Stimulated activated CD4-positive, alpha-beta T cell treated with anti-CD3 and anti-CD28 coated beads, Interleukin-12 subunit alpha, Interleukin-12 subunit beta, amount 100 ng/mL, for 48 hours (primary cell): ENCODE data around the gene TMEM132A.
"Not testable (repeated sequence)": the region's sequence is repeated elsewhere in the genome, so short reads cannot be mapped to it uniquely, and the experiment has no call there.

ENCODE experiments used
- DNase-seq, 3 donors: peaks; one replicate each; pipeline ENCODE4 v3.0.0-alpha.2; 2020; ENCODE audit warnings: low read depth in 2 of 3, low spot score in 1 of 3

Gene TMEM132A

DNA sequence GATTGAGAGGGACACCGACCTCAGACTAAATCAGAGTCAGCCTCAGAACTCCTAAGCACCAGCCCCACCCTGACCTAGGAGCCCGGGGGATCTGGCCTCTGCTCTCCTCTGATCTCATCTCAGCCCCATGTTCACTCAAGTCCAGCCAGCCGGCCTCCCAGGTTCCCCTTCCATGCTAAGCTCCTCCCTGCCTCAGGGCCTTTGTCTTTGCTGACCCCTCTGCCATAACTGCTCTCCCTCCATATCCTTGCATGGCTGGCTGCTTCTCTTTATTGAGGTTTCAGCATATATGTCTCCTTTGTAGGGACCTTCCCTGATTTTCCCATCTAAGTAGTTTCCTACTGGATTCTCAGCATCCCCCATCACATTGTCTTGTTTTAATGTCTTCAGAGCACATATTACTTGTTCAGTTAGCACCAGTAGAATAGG, 28.5 kb downstream of the TMEM132A start:
- DNase-seq, result no peak

DNA sequence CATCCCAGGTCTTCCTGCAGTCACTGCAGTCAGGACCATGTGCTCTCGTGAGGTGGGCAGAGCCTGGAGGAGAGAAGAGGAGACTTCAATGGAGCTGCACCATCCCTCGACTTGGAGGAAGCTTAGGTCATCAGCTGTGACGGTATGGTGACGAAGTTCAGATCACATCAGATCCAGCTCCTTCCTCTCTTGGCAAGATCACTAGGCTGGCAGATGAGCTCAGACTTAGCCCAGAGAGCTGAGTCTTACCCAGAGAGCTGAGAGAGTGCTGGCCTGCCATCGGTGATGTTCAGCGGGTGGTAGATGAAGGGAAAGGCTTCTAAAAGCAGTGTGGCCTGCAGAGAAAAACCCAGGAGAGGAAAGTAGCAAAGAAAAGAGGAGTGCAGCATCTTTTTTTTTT, 29.5 kb downstream of the TMEM132A start:
- DNase-seq, result no peak

DNA sequence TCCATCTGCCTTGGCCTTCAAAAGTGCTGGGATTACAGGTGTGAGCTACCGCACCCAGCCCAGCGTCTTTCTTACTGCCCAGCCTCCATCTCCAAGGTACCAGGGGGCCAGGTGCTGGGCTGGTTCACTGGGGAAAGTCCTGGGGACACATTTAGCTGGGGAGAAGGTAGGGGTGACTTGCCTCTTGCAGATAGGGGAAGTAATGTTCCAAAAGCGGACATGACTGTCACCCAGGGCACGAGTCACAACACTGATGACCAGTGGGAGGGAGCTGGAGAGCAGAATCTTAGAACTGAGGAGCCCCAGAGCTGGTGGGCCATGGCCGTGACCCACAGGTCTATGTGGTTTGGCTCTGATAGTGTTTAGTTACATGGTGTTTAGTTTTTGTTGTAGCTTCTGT, 30.2 kb downstream of the TMEM132A start:
- no peak for DNase-seq

DNA sequence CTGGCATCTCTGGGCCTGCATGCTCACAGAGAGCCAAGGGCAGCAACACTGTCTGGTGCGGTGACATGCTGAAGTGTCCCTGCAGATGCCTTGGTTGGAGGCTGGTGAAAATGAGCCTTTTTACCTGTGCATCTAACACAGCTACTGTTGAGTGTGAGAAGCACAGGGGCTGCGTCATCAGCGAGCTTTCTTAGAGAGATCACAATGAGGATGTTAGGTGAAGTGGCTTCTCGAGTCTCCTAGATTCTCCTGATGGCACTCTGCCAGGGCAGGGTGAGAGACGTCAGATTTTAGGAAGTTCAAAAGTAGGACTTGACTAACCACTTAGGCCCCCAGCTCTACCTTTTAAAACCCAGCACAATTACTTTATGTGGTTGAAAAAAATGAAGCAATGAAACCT, 31.3 kb downstream of the TMEM132A start:
- DNase-seq, result no peak

DNA sequence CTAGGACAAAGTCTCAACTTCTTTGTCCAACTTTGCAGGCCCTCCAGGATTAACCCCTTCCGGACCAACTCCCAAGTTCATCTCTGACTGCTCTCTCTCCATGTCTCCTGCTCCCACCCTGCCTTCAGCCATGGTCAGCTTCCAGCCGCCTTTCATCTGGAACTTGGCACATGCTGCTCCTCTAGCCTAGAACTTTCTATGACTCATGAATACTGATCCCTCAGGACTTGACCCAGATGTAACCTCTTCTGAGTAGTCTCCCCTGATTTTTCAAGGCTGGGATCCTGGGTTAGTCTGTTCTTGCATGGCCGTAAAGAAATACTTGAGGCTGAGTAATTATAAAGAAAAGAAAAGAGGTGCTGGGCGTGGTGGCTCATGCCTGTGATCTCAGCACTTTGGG, 32.9 kb downstream of the TMEM132A start:
- no peak for DNase-seq

DNA sequence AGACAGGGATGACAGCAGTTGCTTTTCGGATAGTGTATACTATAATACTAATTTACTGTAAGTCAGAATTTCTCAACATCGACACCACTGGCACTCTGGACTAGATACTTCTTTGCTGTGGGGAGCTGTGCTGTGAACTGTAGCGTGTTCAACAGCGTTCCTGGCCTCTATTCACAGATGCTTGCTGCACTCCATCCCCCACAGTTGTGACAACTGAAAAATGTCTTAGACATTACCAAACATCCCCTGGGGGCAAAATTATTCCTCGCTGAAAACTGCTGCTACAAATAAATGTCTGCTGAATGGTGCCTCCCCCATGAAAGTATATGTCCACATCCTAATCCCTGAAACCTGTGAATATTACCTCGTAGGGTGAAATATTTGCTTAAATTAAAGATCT, 35.2 kb downstream of the TMEM132A start:
- no peak for DNase-seq

DNA sequence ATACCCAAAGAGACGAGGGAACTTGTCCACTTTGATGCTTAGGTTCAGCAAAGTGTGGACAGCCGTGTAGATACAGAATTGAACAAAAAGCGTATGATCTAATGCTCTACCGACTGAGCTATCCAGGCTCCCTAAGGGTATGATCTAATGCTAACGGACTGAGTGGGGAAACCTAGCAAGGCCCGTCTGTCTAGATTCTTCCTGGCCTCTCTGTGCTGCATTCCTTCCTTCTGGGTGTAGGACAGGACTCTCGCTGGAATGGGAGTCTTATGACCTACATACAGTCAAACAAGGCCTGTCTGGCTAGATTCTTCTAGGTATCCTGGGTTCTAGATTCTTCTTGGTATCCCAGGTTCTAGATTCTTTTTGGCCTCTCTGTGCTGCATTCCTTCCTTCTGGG, 36.1 kb downstream of the TMEM132A start:
- DNase-seq, result no peak

DNA sequence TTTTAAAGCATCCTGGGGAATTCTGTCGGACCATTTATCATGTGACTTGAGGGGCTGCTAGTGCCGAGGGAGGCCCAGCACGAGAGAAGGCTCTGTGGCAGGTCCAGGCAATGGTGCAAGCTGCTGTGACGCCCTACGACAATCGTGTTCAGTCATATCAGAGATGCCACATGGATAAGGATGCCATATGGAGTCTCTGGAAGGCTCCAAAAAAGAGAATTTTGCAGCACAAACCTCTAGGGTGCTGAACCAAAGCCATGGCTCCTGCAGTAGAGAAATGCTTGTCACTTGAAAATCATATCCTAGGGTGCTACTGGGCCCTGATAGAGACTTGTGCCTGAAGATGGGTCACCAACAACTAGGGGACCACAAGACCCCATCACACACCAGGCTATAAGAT, 40.5 kb downstream of the TMEM132A start:
- DNase-seq, result no peak

DNA sequence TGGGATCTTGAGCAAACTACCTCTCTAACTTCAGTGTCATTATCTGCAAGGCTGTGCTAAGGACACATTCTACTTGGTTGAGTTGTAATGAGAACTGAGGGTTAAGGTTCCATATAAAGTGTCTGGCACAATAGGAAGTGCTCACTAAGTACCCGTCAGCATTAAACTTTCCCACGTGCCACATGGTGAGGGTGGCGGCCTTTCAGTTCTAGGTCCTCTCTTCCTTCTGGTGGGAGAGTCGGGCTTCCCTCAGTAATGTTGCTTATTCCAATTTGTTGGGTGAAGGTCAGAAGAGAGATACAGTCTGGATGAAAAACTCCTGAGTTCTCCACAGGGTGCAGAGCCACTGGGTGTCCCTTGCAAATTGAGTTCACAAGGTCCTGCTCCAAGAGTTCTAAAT, 42.6 kb downstream of the TMEM132A start:
- no peak for DNase-seq

DNA sequence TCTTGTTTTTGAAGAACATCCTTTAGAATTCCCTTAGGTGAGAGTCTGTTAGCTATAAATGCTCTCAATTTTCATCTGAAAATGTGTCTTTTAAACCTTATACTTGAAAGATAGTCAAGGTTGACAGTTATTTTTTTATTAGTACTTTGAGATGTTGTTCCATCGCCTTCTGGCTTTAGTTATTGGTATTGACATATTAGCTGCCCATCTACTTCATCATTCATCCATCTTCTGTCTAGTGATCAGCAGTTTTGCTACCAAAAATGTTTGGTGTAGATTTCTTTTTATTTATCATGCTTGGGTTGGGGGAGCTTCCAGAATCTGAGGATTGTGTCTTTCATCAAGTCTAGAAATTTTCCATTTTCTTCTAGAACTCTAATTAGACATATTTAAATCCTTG, 44.0 kb downstream of the TMEM132A start:
- no peak for DNase-seq

DNA sequence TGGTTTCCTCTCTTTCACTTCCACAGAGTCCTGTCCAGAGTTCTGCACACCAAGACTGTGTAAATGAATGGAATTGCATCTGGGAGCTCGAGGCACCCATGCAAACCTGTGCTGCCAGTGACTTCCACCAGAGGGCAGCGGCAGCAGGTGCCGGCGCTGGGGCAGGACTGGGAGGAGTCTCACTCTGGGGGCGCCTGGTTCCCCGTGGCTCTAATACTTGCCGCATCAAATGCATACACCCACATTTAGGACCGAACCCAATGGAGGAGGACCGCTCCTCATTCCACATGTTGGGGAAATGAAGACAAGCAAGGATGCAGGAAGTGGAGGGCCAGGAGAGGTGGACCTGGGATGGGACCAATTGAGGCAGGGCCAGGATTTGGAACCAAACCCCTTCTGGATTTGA, 46.1 kb downstream of the TMEM132A start:
- DNase-seq, result peak in 2 of 3 donors; percentile 77 to 84

DNA sequence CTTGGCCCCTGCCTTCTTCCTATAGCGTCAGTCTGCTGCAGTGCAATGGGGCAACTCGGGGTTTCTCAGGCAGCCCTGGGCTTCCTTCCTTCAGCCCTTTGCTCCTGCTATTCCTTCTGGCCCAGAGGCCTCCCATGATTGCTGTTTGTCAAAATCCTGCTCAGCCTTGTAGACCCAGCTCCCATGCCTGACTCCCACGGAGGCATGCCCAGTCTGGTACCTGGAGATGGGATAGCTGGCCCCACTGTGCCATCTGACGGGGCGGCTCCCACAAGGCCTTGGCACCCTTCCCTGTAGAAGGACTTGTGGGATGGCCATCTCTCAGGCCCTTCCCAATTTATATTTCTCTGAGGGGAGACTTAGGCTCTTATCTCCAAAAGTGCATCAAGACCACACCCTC, 46.6 kb downstream of the TMEM132A start:
- DNase-seq, result no peak

DNA sequence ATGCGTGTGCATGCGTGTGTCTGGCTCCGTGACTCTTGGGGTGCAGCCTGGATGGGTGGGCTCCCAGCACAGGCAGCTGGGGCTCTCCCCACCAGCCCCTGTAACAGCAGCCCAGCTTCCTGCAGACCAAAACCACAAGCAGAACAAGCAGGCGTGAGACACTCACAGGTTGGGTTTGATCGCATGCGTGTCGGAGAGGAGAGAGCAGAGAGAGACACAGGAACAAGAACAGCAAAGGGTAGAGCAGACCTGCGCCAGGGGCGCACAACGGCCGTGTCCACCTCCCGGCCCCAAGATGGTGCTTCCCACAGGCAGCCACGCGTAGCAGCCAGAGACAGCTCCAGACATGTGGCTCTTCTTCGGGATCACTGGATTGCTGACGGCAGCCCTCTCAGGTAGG, 47.3 kb downstream of the TMEM132A start, which contains the start of gene CD6:
TSS of gene CD6 (plus strand) at position 161 of the 400 bp plus-strand sequence. CDS start at position 347, 186 bp downstream.
- no peak for DNase-seq

DNA sequence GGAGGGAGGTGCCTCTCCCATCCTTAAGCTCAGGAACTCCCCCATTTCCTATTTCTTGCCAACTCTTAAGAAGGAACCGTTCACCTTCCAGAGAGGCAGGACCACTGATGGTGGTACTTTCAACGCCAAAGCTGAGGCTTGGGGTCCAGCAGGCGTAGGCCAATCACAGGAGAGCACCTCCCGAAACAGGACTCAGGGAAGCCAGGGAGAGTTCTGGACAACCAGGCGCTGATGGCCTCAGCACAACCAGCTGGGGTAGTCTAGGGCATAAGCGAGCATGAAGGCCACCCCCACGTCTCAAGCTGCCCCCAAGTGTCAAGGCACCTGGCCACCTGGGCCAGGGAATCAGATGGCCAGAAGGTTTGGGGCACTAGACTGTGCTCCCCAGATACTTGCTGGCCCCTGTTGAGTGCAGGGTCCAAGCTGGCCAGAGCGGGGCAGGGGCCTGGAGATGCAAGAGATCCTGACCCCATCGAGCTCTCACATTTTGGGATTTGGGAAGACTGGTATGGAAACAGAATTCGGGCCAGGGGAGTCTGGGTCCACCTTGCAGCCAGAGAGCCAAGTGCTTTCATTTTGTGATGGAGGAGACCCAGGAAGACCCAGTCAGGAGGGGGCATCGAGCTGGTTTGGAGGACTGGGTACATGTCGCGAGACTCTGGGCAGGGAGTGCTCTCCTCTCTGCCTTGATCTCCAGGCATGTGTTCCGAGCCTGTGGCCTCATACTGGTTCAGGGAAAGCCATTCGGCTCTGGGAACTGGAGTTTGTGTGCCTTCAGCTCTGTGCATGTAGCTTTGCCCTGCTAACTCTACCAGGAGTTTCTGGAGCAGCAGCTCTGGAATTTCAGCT, 48.1 kb downstream of the TMEM132A start:
- DNase-seq, result no peak

DNA sequence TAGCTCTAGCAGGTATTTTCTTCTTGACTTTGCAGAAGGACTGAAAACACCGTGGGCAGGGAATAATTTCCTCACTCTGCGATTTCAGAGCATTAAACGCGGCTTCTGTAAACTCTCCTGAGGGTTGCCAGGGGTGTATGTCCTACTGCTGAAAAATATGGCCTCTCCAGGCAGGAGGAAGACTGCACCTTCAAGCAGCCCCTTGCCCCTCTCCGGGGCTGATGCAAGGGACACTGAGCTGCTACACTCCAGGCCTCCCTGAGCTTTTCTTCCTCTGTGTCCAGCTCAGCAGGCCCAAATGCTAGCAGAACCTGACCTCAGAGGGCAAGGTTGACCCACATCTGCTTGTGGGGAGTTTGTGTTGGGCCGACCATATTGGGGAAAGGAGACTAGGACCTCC, 49.4 kb downstream of the TMEM132A start:
- no peak for DNase-seq

DNA sequence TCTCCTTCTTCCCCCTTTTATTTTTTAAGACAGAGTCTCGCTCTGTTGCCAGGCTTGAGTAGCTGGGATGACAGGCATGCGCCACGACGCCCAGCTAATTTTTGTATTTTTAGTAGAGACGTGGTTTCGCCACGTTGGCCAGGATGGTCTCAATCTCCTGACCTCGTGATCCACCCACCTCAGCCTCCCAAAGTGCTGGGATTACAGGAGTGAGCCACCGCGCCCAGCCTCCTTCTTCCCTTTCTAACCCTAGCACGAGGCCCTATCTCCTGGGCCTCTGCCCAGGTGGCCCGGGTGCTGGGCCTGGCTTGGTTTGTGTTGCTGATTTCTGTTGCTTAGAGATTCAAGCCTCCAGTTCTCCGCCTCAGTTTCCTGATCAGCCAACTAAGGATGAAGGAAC, 50.1 kb downstream of the TMEM132A start:
- DNase-seq, result not testable (repeated sequence)

DNA sequence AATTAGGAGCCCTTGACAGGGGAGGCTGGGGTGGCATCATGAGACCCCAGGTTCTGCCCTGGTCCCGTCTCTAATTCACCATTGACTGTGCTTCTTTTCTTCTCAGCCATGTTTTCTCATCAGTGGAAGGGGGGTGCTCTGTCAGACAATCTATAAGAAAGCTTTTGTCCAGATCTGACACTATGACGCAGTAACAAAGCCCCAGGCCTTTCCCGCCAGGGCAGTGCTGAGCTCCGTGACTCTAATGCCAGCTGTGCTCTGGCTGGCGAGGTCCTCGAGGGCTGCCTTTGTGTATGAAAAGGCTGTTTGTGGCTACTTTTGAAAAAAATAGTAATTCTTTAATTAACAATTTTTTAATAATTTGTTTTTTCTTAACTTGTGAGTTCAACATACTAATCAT, 50.5 kb downstream of the TMEM132A start:
- no peak for DNase-seq

DNA sequence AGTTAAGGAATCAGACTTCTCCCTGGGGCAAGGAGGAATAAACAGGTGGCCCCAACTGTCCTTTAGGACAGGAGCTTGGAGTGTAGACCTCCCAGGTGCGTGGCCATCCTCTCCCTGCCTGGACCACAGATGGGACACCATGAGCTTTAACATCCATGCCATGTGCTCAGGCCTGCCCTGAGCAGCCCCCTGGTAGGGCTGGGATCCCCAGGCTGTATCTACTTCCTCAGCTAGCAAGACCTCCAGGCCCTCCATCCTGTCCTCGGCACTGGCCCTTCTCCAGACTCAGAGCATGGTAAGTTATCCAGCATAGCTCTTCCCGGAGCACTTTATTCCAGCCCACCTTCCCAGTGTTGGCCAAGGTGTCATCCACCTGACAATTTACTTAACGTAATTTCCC, 53.0 kb downstream of the TMEM132A start:
- DNase-seq, result no peak

DNA sequence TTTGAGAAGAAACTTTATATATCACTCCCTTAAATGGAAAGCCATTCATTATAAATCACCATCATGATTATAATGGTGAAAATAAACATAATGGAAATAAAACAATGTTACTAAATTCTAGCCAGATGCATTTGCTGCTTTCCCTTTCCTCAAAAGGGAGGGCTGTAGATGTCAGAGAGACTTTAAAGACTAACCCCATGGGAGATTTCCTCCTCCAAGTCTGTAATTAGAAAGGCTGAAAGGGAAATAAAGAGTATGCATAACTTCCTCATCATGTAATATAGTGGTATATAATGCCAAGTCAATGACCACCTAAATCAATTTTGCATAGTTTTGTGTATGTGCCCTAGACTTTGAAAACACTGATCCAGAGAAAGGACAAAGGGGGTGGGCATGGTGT, 53.6 kb downstream of the TMEM132A start:
- DNase-seq, result no peak

DNA sequence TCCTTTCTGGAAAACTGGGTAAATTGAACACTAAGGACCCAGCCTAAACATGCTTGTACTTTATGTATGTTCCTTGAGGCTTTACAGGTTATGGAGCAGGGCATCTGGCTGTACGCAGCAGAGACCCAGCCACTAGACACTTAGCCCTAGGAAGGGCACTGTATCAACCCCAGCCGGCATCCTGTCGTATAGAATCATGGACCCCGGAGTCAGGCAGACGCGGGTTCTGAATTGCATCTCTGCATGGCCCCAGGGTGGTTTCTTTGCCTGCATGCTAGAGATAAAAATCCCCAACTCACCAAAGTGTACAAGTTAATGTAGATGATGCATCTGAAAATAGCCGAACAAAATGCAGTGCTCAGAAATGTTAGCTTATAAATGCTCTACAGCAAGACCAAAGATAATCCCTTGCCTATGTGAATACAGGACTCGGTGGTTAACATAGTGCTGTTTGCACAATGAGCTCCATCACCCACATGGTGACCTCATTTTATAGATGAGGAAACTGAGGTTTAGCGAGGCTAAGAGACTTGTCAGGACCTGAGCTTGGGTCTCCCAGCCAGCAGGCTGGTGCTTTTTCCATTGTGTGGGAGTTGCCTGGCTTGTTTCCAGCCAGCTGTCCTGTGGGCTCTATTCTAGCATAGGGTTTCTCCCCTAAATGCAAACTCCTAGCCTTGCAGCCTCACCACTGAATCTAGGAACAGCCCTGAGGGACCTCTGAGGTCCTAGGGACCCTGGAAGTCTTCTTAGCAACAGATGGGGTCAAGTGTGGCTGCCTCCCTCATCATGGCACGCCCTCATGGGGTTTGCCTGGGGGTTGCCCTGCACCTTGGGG, 54.5 kb downstream of the TMEM132A start:
- DNase-seq, result peak; percentile 81 to 82 (median 81)

DNA sequence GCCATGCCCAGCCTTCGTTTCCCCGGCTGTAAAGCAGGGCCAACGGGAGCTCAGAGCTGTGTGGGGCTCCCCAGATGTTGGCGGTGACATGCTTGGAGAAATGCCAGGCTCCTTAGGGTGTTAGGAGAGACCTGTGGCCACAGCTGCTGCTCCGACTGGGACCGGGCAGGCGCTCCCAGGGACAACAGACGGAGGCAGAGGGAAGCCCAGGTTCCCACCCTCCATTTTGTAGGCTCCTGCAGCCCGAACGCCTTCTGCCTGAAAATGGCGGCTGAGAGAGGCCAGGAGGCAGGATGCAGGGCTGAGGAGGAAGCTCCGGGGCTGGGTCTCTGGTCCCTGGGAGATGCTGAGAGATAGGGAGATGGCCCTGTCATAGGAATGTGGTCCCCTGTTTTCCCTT, 57.3 kb downstream of the TMEM132A start:
- DNase-seq, result no peak

DNA sequence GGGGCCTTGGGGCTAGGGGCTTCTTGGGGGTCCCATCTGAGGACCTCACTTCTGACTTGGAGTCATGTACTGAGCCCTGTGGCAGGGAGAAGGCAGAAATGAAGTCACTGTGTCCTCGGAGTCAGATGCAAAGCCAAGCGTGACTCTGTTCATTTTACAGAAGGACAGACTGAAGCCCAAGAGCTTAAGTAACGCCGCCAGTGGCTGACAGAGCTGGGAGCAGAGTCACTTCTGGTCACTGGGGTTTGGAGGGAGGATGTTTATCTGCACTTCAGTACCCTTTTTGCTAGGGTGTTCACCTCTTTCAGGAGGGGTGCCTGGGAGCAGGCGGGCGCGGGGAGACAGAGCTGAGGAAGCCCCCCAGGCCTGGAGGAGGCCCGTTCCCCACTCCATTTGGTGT, 57.9 kb downstream of the TMEM132A start:
- DNase-seq, result no peak
